NCI-H2227 (cell line): Measurements from ENCODE around the gene CHCHD3.

Experiments used
- DNase-seq: peaks from one replicate; lab custom pipeline; 2025; ENCODE audit not compliant: unreplicated experiment; lab: John Stamatoyannopoulos, UW

CHCHD3 gene

DNA sequence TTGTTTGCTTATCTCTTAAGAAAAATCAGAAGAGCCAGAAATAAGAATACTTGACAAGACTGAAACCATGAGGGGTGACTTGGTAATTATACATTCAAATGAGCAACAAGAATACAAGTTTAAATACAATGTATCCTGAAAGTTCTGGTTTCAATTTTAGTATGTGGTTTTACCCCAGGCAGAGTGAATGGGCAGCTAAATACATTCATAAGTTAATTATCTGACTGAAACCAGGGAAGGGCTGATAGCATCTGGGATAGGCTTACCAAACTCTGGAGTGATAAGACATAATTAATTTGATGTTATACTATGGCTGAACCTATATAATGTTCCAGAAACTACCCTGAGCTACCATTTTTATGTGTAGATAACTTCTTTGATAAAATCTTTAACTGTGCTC, 253.4 kb downstream of the CHCHD3 start:
- no peak for DNase-seq

- no peak for DNase-seq
These were observed 255.7 kb downstream of the CHCHD3 start for GRCh38 chr7:132825932-132826835.

DNA sequence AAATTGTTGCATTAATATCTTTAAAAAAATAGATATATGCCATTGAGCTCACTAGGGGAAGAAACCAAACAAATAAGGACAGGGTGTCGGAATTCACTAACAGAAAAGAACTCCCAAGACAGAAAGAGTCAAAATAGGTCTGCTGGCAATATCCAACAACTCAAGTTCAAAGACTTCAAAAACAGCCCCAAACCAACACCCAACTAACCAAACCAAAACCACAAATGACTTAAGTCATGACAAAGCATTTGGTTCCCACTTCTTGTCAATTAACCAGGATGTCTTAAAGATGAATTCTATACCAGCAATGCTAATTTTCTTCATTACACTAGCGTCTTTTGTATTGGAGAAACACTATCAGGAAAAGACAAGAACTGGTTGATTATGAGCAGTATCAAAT, 256.7 kb downstream of the CHCHD3 start:
- DNase-seq: no peak

DNA sequence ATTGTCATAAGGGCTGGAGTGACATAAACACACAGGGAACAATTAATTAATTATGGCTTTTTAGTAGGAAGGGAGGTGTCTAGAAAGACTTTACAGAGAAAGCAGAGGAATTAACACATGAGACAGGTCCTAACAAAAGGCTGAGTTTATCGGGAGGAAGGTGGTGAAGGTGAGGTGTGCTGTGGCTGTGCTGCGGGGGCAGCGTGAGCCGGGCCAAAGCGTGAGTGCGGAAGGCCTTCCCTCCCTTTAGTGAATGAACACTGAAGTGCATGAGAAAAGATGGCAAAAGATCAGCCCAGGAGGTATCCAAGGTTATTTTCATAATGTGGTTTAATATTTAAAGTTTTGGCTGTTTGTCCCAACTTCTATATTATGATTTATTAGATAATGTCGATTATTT, 262.2 kb downstream of the CHCHD3 start:
- DNase-seq: no peak

DNA sequence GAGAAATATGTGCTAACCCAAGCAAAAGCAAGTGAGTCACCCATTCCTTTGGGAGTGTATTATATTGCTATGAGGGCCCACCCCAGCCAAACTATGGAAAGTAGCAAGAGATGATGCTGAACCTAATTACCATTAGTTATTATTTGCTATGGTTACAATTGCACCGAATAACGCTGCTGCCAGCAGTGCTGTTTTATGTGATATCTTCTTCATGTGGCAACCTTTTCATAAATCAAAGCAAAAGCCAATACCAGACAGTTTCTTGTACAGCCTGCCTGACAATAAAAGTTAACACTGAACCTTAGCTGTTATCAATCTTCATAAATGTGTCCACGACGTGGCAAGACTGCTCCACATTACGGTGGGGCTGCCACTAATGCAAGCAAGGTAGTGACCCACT, 263.9 kb downstream of the CHCHD3 start:
- DNase-seq: no peak

GRCh38 chr7:132815696-132816311, 266.1 kb downstream of the CHCHD3 start:
- no peak for DNase-seq

GRCh38 chr7:132815130-132815529, 266.8 kb downstream of the CHCHD3 start:
- DNase-seq: no peak

DNA sequence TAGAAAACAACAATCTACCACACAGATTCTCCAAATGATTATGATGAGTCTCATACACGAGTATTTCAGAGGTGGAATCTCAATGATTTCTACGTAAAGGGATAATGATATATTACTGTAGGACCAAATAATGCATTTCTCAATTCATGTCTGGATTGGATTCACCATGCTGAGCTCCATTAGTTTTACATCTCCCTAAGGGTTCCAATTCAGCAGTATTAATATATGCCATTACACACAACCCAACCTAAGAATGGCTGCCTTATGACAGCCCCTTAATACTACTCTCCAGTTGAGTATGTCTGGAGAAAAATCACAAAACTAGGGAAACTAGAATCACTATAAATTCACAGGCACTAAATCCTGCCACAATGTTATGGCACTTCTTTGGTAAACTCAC, 271.3 kb downstream of the CHCHD3 start:
- no peak for DNase-seq

GRCh38 chr7:132806834-132807233, 275.1 kb downstream of the CHCHD3 start:
- DNase-seq: no peak

GRCh38 chr7:132805766-132806165, 276.1 kb downstream of the CHCHD3 start:
- DNase-seq: no peak

- DNase-seq: no peak
These were observed 276.9 kb downstream of the CHCHD3 start for GRCh38 chr7:132804849-132805485.

- no peak for DNase-seq
These were observed 281.4 kb downstream of the CHCHD3 start for GRCh38 chr7:132800522-132800921.

DNA sequence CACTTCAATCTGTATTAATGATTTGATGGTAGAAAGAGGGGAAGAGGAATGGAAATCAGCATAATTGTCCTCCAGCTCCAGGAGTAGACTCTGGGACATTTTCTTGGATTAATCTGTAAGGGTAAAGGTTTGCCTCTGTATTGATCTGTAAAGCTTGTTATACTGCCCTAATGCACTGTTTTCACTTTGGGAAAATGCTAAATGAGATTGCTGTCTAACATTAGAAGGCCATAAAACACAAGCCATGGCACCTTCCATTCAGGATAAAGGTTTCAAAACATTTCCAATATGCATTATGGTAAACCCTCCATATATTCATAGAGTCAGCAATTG, 282.8 kb downstream of the CHCHD3 start:
- no peak for DNase-seq

GRCh38 chr7:132797152-132797551, 284.7 kb downstream of the CHCHD3 start:
- no peak for DNase-seq

GRCh38 chr7:132793474-132793873, 288.4 kb downstream of the CHCHD3 start:
- DNase-seq: no peak

GRCh38 chr7:132791036-132791435, 290.9 kb downstream of the CHCHD3 start:
- no peak for DNase-seq

DNA sequence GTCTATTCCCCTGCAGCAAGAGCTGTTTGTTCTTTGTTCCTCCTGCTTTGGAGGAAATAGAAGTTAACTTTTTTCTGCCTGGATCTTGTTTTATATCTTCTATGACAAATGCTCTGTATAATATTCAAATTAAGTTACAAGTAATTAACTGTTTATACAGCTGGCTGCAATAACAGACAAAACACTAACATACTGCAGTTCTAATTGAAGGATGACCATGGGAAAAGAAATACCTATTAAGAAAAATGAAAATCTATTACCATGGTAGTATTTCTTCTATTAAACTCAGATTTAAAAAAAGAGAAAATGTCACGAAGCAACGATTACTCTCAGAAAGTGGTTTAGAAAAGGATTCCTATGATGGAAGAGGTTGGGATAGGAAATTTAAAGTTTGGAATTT, 291.8 kb downstream of the CHCHD3 start:
- no peak for DNase-seq

- DNase-seq: no peak
These were observed 292.6 kb downstream of the CHCHD3 start for GRCh38 chr7:132789281-132789680.

DNA sequence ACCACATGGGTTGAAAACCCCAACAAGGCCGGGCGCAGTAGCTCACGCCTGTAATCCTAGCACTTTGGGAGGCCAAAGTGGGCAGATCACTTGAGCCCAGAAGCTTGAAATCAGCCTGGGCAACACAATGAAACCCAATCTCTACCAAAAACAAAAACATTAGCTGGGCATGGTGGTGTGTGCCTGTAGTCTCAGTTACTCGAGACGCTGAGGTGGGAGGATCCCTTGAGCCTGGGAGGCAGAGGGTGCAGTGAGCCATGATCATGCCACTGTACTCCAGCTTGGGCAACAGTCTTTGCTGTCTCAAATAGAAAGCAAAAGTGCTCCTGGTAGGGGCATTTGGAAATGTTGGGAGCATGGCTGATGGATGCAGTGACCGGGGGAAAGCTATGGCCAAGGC, 296.0 kb downstream of the CHCHD3 start:
- no peak for DNase-seq

DNA sequence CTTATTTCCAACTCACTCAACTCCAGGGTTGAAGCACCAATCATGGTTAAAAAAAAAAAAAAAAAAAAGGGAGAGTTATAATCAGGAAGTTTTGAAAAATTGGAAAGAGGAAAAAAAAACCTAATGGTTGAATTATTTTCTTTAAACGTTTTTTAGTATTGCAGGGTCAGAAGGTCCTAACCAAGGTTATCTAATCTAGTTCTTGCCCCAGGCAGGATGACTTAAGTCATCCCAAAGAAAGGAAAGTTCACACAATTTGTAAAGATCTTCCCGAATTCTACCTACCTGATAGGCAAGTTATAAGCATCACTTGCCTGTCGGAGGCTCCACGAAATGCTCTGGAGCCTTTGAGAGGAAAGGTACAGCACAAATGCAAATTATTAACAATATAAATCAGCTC, 297.5 kb downstream of the CHCHD3 start:
- DNase-seq: no peak

GRCh38 chr7:132783824-132784223, 298.1 kb downstream of the CHCHD3 start:
- no peak for DNase-seq
